Measurements from ENCODE around the gene PDE8B.

The PDE8B gene

GRCh38 chr5:77306531-77306930 is 96.1 kb downstream of the PDE8B start:
- no peak for TF ChIP-seq REST (IDR thresholded peaks at IDR 0.05; ENCODE audit: low read depth)
- TF ChIP-seq TEAD4 (IDR thresholded peaks at IDR 0.05): no peak
- TF ChIP-seq USF1 (IDR thresholded peaks at IDR 0.05): no peak
- no peak for TF ChIP-seq NFIC (IDR thresholded peaks at IDR 0.05)
- no peak for TF ChIP-seq CEBPB (IDR thresholded peaks at IDR 0.05)
- no peak for TF ChIP-seq MAX (IDR thresholded peaks at IDR 0.05)

- no peak for TF ChIP-seq TAF1 (IDR thresholded peaks at IDR 0.05; ENCODE audit: low read depth)
- no peak for TF ChIP-seq YY1 (IDR thresholded peaks at IDR 0.05; ENCODE audit: low read depth)
- TF ChIP-seq EGR1 (IDR thresholded peaks at IDR 0.05): no peak
- no peak for TF ChIP-seq CEBPB (IDR thresholded peaks at IDR 0.05)
- TF ChIP-seq ZBTB7A (IDR thresholded peaks at IDR 0.05; ENCODE audit: low read depth): no peak
- TF ChIP-seq TCF12 (IDR thresholded peaks at IDR 0.05; ENCODE audit: low read depth): no peak
- TF ChIP-seq USF1 (IDR thresholded peaks at IDR 0.05): no peak
- no peak for TF ChIP-seq CREB1 (IDR thresholded peaks at IDR 0.05; ENCODE audit: low read depth)
- no peak for TF ChIP-seq RAD21 (IDR thresholded peaks at IDR 0.05; ENCODE audit: low read depth)
- TF ChIP-seq NFIC (IDR thresholded peaks at IDR 0.05): no peak
- TF ChIP-seq FOXM1 (IDR thresholded peaks at IDR 0.05; ENCODE audit: borderline replicate concordance, low read depth): no peak
- TF ChIP-seq REST (IDR thresholded peaks at IDR 0.05; ENCODE audit: low read depth): no peak
- no peak for TF ChIP-seq EP300 (IDR thresholded peaks at IDR 0.05; ENCODE audit: borderline replicate concordance)
- TF ChIP-seq TEAD4 (IDR thresholded peaks at IDR 0.05): no peak
- no peak for TF ChIP-seq MAX (IDR thresholded peaks at IDR 0.05)
These were observed 97.9 kb downstream of the PDE8B start for GRCh38 chr5:77308154-77308960.

- TF ChIP-seq CREB1 (IDR thresholded peaks at IDR 0.05; ENCODE audit: low read depth) (no peak), REST (IDR thresholded peaks at IDR 0.05; ENCODE audit: low read depth) (no peak), USF1 (IDR thresholded peaks at IDR 0.05) (no peak), TEAD4 (IDR thresholded peaks at IDR 0.05) (no peak), TCF12 (IDR thresholded peaks at IDR 0.05; ENCODE audit: low read depth) (no peak), CEBPB (IDR thresholded peaks at IDR 0.05) (no peak), NFIC (IDR thresholded peaks at IDR 0.05) (no peak), ZBTB7A (IDR thresholded peaks at IDR 0.05; ENCODE audit: low read depth) (no peak), MAX (IDR thresholded peaks at IDR 0.05) (no peak), FOXM1 (IDR thresholded peaks at IDR 0.05; ENCODE audit: borderline replicate concordance, low read depth) (no peak), EP300 (IDR thresholded peaks at IDR 0.05; ENCODE audit: borderline replicate concordance) (no peak), TAF1 (IDR thresholded peaks at IDR 0.05; ENCODE audit: low read depth) (no peak)
These were observed 98.7 kb downstream of the PDE8B start for GRCh38 chr5:77309140-77309539.

Measured in Ishikawa (cell line).